Right lobe of liver (tissue), 6 donors: ENCODE measurements around the gene DCXR. TPM values are rescaled to one million over a fixed set of nuclear protein-coding genes. Genes with fewer than 3 reads are reported as not detected.

ENCODE experiments used
- ATAC-seq, 4 donors: fragments of 200-7000 bp; cut with Tn5 transposase; one replicate each; pipeline ENCODE4 v1.9.1; 2020; ENCODE audit warnings: mild to moderate bottlenecking in 4 of 4, moderate library complexity in 4 of 4
- DNase-seq, 3 donors: peaks; one replicate each; pipeline ENCODE4 v3.0.0-alpha.2; 2020
- H3K27ac ChIP-seq, 3 donors: fragments of 200-600 bp; one replicate each; pipeline ENCODE4 v1.8.0; 2022
- H3K27me3 ChIP-seq, 2 donors: fragments of 200-600 bp; one replicate each; pipeline ENCODE4 v1.8.0; 2022
- H3K36me3 ChIP-seq, 4 donors: fragments of 200-600 bp; sonication (generic) in 1 of 4; one replicate each; pipeline versions ENCODE4 v1.5.1 to v1.8.0; 2017 to 2022; ENCODE audit warnings: control low read depth in 1 of 4
- H3K4me1 ChIP-seq, 4 donors: fragments of 200-600 bp; sonication (generic) in 1 of 4; one replicate each; pipeline versions ENCODE4 v1.5.1 to v1.8.0; 2017 to 2022; ENCODE audit warnings: control low read depth in 1 of 4
- H3K4me3 ChIP-seq, 3 donors: fragments of 200-600 bp; one replicate each; pipeline ENCODE4 v1.8.0; 2022
- H3K9me3 ChIP-seq, 4 donors: fragments of 200-600 bp; sonication (generic) in 1 of 4; one replicate each; pipeline versions ENCODE4 v1.5.1 to v1.8.0; 2017 to 2022; ENCODE audit warnings: control low read depth in 1 of 4
- CTCF ChIP-seq, 4 donors: fragments of 200-600 bp in 3 of 4; fragments of 450-650 bp in 1 of 4; IDR thresholded peaks; one replicate each; pipeline versions ENCODE4 v1.5.1 to v1.8.0; 2016 to 2022; ENCODE audit warnings: antibody characterized with exemption in 4 of 4, mild to moderate bottlenecking in 2 of 4
- POLR2A ChIP-seq: fragments of 450-650 bp; IDR thresholded peaks from one replicate; pipeline ENCODE4 v1.6.1; 2017; ENCODE audit warnings: antibody characterized with exemption, mild to moderate bottlenecking
- WGBS: methylation state at CpG from one replicate; pipeline ENCODE4 v1.1.6; 2018; ENCODE audit warnings: low coverage, low lambda C conversion rate; ENCODE audit not compliant: insufficient coverage; ENCODE audit errors: missing lambda C conversion rate; 5-methylcytosine and 5-hydroxymethylcytosine counted together
- intact Hi-C, 2 donors: fragments of 100-400 bp; cut with DNase I; formaldehyde crosslinking; loops; one replicate each; pipeline versions ENCODE4 v1.11.2 to v1.14.1; 2022
- total RNA-seq, 6 experiments: library from RNA; depleted of rRNA in 2 of 6; stranded (reverse); fragments of >200 nt in 2 of 6; fragmentation: NEBNext Ultra II Directional in 3 of 6; extraction: Animal tissue kit (Norgen Biotek cat#: 25700) in 3 of 6; gene quantifications; one replicate each; pipeline versions ENCODE4 v1.1.0 to v1.2.4, GENCODE V29; 2016 to 2023
- donor health status: DM: no; HTN: yes; CAD: no.
- donor health status: DM: no; HTN: no; CAD: no.
- donor health status: DM: no; HTN: no; CAD: no.
- donor health status: DM: no; HTN: yes; CAD: no.
- donor health status: DM: no; HTN: yes; CAD: no.

Gene DCXR
- total RNA-seq, 6 experiments from 2014 or later = 389 to 1,607 (median 735) TPM

DNA sequence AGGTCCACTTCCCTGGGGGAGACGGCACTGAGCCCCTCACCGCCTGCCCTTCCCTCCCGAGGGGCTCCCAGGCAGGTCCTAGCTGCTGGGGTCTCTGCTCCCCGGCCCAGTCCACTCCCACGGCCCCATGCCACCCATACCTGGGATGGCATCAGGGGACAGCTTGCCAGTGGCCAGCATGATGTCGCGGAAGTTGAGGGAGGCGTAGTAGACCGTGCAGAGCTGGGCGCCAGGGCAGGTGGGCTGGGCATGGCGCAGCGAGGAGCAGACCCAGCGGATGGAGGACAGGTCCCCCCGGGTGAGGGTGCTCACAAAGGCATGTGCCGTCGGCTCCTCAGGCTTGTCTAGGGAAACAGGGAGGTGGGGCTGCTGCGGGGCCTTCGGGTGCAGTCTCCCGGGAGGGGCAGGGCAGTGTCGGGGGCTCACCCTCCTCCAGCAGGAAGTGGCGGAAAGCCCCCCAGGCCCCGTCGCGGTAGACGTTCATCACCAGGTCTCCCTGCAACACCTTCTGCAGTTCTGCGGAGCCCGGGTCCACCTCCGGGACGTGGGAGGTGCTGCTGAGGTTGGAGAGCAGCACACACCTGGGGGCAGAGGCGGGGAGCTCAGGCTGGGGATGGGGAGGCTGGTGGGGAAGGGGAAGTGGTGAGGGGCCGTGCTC lies 47.0 kb upstream of the DCXR start:
- TF ChIP-seq POLR2A = no peak
- no peak for TF ChIP-seq CTCF (IDR thresholded peaks at IDR 0.05)
- Histone ChIP-seq H3K4me1 (no peaks in the 10 kb centered on the region), H3K9me3 (no peaks in the 10 kb centered on the region), H3K27me3 (no peaks in the 10 kb centered on the region), H3K4me3 (no peak overlapping the region), H3K27ac (no peak overlapping the region), H3K36me3 (peaks cover 13 to 100% (median 57%) of the 10 kb centered on the region in 4 donors)
- intact Hi-C loops = loop anchor here in 1 of 2 donors (10.0 kb wide), 1 partner anchor 50 kb away; the partner anchor contains the start of genes DCXR and RAC3
- DNase-seq (no peak), ATAC-seq (no peak)
- 53% methylated on average over 3 of the region's 31 CpGs for WGBS

DNA sequence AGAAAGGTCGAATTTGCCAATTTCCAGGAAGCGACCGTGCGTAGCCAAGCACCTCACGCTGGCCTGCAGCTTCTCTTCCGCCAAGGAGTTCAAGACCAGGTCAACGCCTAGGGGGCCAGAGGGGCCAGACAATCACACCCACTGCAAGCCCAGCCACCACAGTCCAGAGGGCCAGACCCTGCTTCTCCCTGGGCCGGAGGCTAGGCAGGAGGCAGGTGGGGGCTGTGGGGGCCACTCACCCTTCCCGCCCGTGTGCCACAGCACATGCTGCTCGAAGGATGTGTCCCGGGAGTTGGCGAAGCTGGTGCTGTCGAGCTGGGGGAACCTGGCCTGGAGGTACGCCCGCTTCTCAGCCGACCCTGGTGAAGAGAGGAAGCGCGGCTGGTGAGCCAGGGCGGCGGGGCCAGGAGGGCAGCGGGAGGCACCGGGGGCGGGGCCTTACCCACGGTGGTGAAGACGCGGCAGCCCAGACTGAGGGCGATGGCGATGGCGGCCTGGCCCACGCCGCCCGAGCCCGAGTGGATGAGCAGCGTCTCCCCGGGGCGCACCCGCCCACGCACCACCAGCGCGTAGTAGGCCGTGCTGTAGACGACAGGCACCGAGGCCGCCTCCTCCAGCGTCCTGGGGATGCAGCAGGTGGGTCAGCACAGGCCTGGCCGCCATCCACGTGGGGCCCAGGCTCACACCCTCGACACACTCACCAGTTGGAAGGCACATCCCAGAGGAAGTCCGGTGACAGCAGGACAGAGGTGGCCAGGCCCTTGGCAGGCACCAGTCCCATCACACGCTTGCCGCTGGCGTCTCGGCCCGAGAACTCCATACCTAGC lies 46.2 kb upstream of the DCXR start:
- no peak for TF ChIP-seq CTCF (IDR thresholded peaks at IDR 0.05)
- TF ChIP-seq POLR2A = no peak
- H3K4me3 ChIP-seq = no peak overlapping the region
- peaks cover 13 to 98% (median 52%) of the 10 kb centered on the region in 4 donors for H3K36me3 ChIP-seq
- H3K27ac ChIP-seq = no peak overlapping the region
- no peaks in the 10 kb centered on the region for H3K27me3 ChIP-seq
- no peaks in the 10 kb centered on the region for H3K9me3 ChIP-seq
- WGBS = 61% methylated on average over 16 of the region's 55 CpGs
- H3K4me1 ChIP-seq = no peaks in the 10 kb centered on the region
- DNase-seq (no peak), ATAC-seq (no peak)
- intact Hi-C loops = loop anchor here in 1 of 2 donors (10.0 kb wide), 1 partner anchor 49 kb away; the partner anchor contains the start of genes DCXR and RAC3

- intact Hi-C loops = loop anchor here in 1 of 2 donors (10.0 kb wide), 1 partner anchor 48 kb away; the partner anchor contains the start of genes DCXR and RAC3
- Histone ChIP-seq H3K4me1 (no peaks in the 10 kb centered on the region), H3K36me3 (peaks cover 12 to 98% (median 49%) of the 10 kb centered on the region in 4 donors), H3K4me3 (no peak overlapping the region), H3K9me3 (no peaks in the 10 kb centered on the region), H3K27ac (no peak overlapping the region), H3K27me3 (no peaks in the 10 kb centered on the region)
- 77% methylated on average over 4 of the region's 24 CpGs for WGBS
- TF ChIP-seq POLR2A (no peak), CTCF (IDR thresholded peaks at IDR 0.05) (no peak)
- DNase-seq (no peak), ATAC-seq (no peak)
These were observed 45.5 kb upstream of the DCXR start for GRCh38 chr17:82083009-82083408.

- Histone ChIP-seq H3K36me3 (peaks cover 12 to 96% (median 46%) of the 10 kb centered on the region in 4 donors), H3K4me3 (no peak overlapping the region), H3K27ac (no peak overlapping the region), H3K27me3 (no peaks in the 10 kb centered on the region), H3K9me3 (no peaks in the 10 kb centered on the region), H3K4me1 (no peaks in the 10 kb centered on the region)
- intact Hi-C loops = loop anchor here in 1 of 2 donors (10.0 kb wide), 1 partner anchor 48 kb away; the partner anchor contains the start of genes DCXR and RAC3
- TF ChIP-seq POLR2A = no peak
- no peak for TF ChIP-seq CTCF (IDR thresholded peaks at IDR 0.05)
- no CpG with 5 or more reads among the region's 19 CpGs for WGBS
- DNase-seq (no peak), ATAC-seq (no peak)
These were observed 45.0 kb upstream of the DCXR start for GRCh38 chr17:82082456-82082855.
